AG04449 (cell line): ENCODE data around the gene SLC16A3.
A peak's percentile ranks its signal among the peaks of the same experiment; 100 is the strongest.

Experiments used
- CTCF ChIA-PET: fragments of 350-600 bp; formaldehyde crosslinking; extraction: SDS; loops from one replicate; lab custom pipeline; 2021; ENCODE audit warnings: antibody characterized with exemption; lab: Yijun Ruan, JAX
- POLR2A ChIA-PET: fragments of 400-600, 350-600 bp; formaldehyde crosslinking; extraction: SDS; loops from one replicate; lab custom pipeline; 2020; ENCODE audit warnings: antibody characterized with exemption, inconsistent platforms; lab: Yijun Ruan, JAX
- DNase-seq: peaks from one replicate; pipeline ENCODE4 v3.0.0-alpha.2; 2010; ENCODE audit warnings: low read depth, low spot score
- H3K4me3 ChIP-seq: 2 replicates; pipeline ENCODE4 v1.5.1; 2011; ENCODE audit warnings: low read depth, mild to moderate bottlenecking, control low read depth, low read length
- CTCF ChIP-seq: IDR thresholded peaks from one replicate; pipeline ENCODE4 v1.5.1; 2011; ENCODE audit warnings: mild to moderate bottlenecking, moderate library complexity, low read length, control low read depth, inconsistent platforms; ENCODE audit not compliant: insufficient read depth; ENCODE audit errors: missing control alignments

SLC16A3 gene

GRCh38 chr17:82225368-82226029 lies 3.3 kb upstream of the SLC16A3 start:
- ChIA-PET POLR2A (no interaction called here), CTCF (interaction anchor here (2.4 kb wide), 1 partner anchor 10 kb away, joined by 14 read pairs; no protein-coding TSS in a partner anchor)
- no peak overlapping the region for H3K4me3 ChIP-seq
- no peak for DNase-seq
- no peak for TF ChIP-seq CTCF

DNA sequence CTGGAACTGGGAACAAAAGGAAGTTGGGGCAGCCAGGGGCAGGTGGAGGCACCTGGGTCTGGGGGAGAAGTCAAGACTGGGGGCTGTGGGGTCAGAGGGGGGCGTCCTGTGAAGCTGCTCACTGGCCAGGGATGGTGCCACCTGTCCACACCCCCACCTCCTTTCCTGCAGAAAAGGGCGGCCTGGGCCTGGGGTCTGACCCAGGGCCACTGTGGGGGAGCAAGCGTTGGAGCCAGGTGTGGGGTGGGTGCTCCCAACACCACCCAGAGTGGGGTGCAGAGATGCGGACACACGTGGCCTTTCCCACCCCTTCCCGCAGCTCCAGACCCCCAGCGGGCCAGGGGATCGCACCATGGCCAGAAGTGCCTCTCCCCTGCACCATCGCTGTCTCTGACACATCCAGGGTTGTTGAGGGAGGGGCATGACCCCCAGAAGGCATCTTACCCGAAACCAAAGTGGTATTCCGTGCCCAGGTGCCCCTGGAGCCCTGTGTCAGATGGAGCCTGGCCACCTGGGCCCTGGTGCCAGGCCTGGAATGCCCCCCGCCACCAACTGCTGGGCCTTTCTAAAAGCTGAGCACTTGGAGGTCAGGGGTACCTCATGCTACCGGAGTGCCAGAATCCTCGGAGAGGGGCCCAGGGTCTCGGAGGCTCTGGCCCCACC lies 2.6 kb upstream of the SLC16A3 start:
- H3K4me3 ChIP-seq, result no peak overlapping the region
- CTCF ChIA-PET, result interaction anchor here (1.1 to 2.4 kb wide), 2 partner anchors 9 to 20 kb away, joined by 4 to 14 read pairs; no protein-coding TSS in a partner anchor
- no peak for TF ChIP-seq CTCF
- no peak for DNase-seq
- POLR2A ChIA-PET, result no interaction called here

GRCh38 chr17:82226809-82227628 lies 1.8 kb upstream of the SLC16A3 start:
- no peak for TF ChIP-seq CTCF
- POLR2A ChIA-PET, result no interaction called here
- CTCF ChIA-PET, result interaction anchor here (1.1 to 2.4 kb wide), 2 partner anchors 9 to 21 kb away, joined by 4 to 14 read pairs; no protein-coding TSS in a partner anchor
- no peak for DNase-seq
- peak overlapping the region; percentile 3; the same call in 1 of the 2 replicates for H3K4me3 ChIP-seq

- CTCF ChIA-PET, result interaction anchor here (2.4 kb wide), 1 partner anchor 8 kb away, joined by 14 read pairs; no protein-coding TSS in a partner anchor
- H3K4me3 ChIP-seq, result peak overlapping the region; percentile 86
- POLR2A ChIA-PET, result interaction anchor here (2.9 to 4.5 kb wide), 2 partner anchors 11 to 22 kb away, joined by 20 to 101 read pairs; partner anchors contain the start of gene CCDC57
- no peak for DNase-seq
- no peak for TF ChIP-seq CTCF
These were observed 1.1 kb upstream of the SLC16A3 start for GRCh38 chr17:82227629-82228277.

GRCh38 chr17:82228278-82228841 lies 482 bp upstream of the SLC16A3 start:
- DNase-seq, result no peak
- no peak for TF ChIP-seq CTCF
- peak overlapping the region; percentile 86 for H3K4me3 ChIP-seq
- POLR2A ChIA-PET, result interaction anchor here (0.6 to 4.6 kb wide), 16 partner anchors 11 to 301 kb away, joined by 3 to 101 read pairs (median 3); partner anchors contain the start of genes CCDC57, CENPX, LRRC45 and MAFG
- CTCF ChIA-PET, result interaction anchor here (1.5 to 3.7 kb wide), 3 partner anchors 10 to 198 kb away, joined by 4 to 18 read pairs (median 8); no protein-coding TSS in a partner anchor
